BJ (cell line): ENCODE data around the gene KIF25. TPM values are rescaled to one million over a fixed set of nuclear protein-coding genes. Genes with fewer than 3 reads are reported as not detected.

Experiments
- CTCF ChIA-PET: fragments of 350-600 bp; formaldehyde crosslinking; extraction: SDS; loops from one replicate; lab custom pipeline; 2021; ENCODE audit warnings: antibody characterized with exemption, inconsistent platforms; lab: Yijun Ruan, JAX
- POLR2A ChIA-PET: fragments of 300-600 bp; sonication (Branson Sonifier 250); formaldehyde crosslinking; extraction: SDS; loops from one replicate; lab custom pipeline; 2021; ENCODE audit warnings: antibody characterized with exemption; lab: Charles Lee
- DNase-seq: peaks from one replicate; pipeline ENCODE4 v3.0.0-alpha.2; 2011; ENCODE audit warnings: low read depth
- H3K27me3 ChIP-seq: 2 replicates; pipeline ENCODE4 v1.6.0; 2011; ENCODE audit warnings: low read length; ENCODE audit not compliant: control insufficient read depth, insufficient read depth
- H3K36me3 ChIP-seq: 2 replicates; pipeline ENCODE4 v1.5.1; 2011; ENCODE audit warnings: low read length; ENCODE audit not compliant: control insufficient read depth, insufficient read depth
- H3K4me3 ChIP-seq: 2 replicates; pipeline ENCODE4 v1.5.1; 2011; ENCODE audit warnings: low read depth, mild to moderate bottlenecking, control low read depth, low read length
- polyA plus RNA-seq: library from polyadenylated mRNA; depleted of rRNA; stranded (reverse); fragments of >200 nt; gene quantifications from 2 replicates; pipeline ENCODE4 v1.2.3, GENCODE V29; 2011
- TF ChIP-seq, protein P1 (sequence below): IDR thresholded peaks from 2 replicates; pipeline ENCODE4 v1.5.1; 2011; ENCODE audit warnings: low read depth, mild to moderate bottlenecking, control low read depth, inconsistent platforms, low read length, moderate library complexity; ENCODE audit not compliant: insufficient read depth

Gene KIF25
- polyA plus RNA-seq, 1 experiment, result not detected

DNA sequence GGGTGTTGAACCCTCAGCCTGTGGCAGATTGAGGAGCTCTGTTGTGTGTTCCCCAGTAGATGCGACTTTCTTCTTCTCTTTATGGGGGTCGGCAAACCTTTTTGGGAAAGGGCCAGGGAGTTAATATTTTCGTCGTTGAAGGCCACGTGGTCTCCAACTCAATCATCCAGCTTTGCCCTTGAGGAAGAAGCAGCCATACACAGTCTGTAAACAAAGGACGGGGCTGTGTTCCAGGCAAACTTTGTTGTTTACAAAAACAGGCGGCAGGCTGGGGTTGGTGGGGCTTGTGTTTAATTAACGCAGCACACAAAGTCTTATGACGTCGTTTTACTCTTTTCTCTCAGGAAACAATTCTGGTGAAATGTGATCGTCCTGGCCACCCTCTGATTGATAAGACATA, 20.2 kb downstream of the KIF25 start:
- ChIA-PET POLR2A (no interaction called here), CTCF (no interaction called here)
- no peak for DNase-seq

GRCh38 chr6:168018664-168019063, 21.2 kb downstream of the KIF25 start:
- Histone ChIP-seq H3K4me3 (no peak overlapping the region), H3K36me3 (no peaks in the 10 kb centered on the region), H3K27me3 (peaks cover 28% of the 10 kb centered on the region)
- TF ChIP-seq, protein P1, sequence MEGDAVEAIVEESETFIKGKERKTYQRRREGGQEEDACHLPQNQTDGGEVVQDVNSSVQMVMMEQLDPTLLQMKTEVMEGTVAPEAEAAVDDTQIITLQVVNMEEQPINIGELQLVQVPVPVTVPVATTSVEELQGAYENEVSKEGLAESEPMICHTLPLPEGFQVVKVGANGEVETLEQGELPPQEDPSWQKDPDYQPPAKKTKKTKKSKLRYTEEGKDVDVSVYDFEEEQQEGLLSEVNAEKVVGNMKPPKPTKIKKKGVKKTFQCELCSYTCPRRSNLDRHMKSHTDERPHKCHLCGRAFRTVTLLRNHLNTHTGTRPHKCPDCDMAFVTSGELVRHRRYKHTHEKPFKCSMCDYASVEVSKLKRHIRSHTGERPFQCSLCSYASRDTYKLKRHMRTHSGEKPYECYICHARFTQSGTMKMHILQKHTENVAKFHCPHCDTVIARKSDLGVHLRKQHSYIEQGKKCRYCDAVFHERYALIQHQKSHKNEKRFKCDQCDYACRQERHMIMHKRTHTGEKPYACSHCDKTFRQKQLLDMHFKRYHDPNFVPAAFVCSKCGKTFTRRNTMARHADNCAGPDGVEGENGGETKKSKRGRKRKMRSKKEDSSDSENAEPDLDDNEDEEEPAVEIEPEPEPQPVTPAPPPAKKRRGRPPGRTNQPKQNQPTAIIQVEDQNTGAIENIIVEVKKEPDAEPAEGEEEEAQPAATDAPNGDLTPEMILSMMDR, result no peak
- DNase-seq, result no peak
- ChIA-PET CTCF (no interaction called here), POLR2A (no interaction called here)

More for the DNA sequence above, 20.2 kb downstream of the KIF25 start:
- H3K27me3 ChIP-seq, result peaks cover 26% of the 10 kb centered on the region
- TF ChIP-seq, protein P1, result no peak
- H3K36me3 ChIP-seq, result no peaks in the 10 kb centered on the region
- H3K4me3 ChIP-seq, result no peak overlapping the region

DNA sequence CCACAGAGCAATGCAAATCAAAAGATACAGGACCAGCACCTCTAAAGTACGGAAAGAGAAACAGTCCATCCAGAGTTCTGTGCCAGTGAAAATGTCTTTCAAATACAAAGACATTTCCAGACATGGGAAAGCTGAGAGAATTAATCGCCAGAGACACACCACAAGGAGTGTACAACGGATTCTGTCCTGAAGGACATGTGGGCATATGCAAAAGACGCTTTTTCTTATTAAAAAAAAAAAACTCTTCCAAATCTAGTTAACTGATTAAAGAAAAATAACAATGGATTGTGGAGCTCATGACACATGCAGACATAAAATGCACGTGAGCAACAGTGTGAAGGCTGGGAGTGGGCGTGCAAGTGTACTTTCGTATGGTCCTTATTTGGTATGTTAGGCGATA, 22.8 kb downstream of the KIF25 start:
- POLR2A ChIA-PET, result no interaction called here
- CTCF ChIA-PET, result interaction anchor here (0.6 to 0.9 kb wide), 3 partner anchors 11 to 24 kb away, joined by 4 to 5 read pairs (median 4); no protein-coding TSS in a partner anchor
- Histone ChIP-seq H3K27me3 (peaks cover 26% of the 10 kb centered on the region), H3K36me3 (no peaks in the 10 kb centered on the region), H3K4me3 (no peak overlapping the region)
- TF ChIP-seq, protein P1, result no peak
- no peak for DNase-seq

DNA sequence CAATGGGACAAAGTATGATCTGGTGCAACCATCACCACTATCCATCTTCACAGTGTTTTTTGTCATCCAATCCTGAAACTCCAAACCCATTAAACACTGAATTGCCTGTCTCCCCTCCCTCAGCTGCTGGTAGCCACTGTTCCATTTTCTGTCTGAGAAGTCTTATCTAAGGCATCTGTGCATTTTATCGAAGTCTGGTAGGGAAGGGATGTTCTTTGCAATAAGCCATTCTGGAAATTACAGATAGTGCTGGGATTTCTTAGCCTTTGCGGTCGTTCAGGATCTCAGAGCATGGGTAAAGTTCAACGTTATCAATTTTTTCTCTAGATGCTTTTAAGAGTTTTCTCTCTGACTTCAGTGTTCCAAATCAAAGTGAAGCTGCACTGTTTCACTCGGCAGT, 24.1 kb downstream of the KIF25 start:
- no peak for DNase-seq
- POLR2A ChIA-PET, result no interaction called here
- CTCF ChIA-PET, result interaction anchor here (1.2 kb wide), 1 partner anchor 11 kb away, joined by 4 read pairs; no protein-coding TSS in a partner anchor
- no peaks in the 10 kb centered on the region for H3K36me3 ChIP-seq
- no peak overlapping the region for H3K4me3 ChIP-seq
- TF ChIP-seq, protein P1, result no peak
- H3K27me3 ChIP-seq, result peaks cover 22% of the 10 kb centered on the region

- peaks cover 16% of the 10 kb centered on the region for H3K27me3 ChIP-seq
- H3K36me3 ChIP-seq, result no peaks in the 10 kb centered on the region
- H3K4me3 ChIP-seq, result no peak overlapping the region
- ChIA-PET POLR2A (no interaction called here), CTCF (no interaction called here)
- TF ChIP-seq, protein P1, result no peak
- no peak for DNase-seq
Observed at GRCh38 chr6:168022488-168023321, 25.2 kb downstream of the KIF25 start.
